WTC11 (cell line): ENCODE results near the gene JUND. TPM values are rescaled to one million over a fixed set of nuclear protein-coding genes. Genes with fewer than 3 reads are reported as not detected.

Experiments
- ATAC-seq: fragments of 200-7000 bp; cut with Tn5 transposase; 2 replicates; pipeline ENCODE4 v1.10.0; 2021; ENCODE audit warnings: mild to moderate bottlenecking, moderate library complexity
- CTCF ChIA-PET: fragments of 300-600 bp; sonication (Branson Sonifier 250); formaldehyde crosslinking; loops from one replicate; lab custom pipeline; 2021; ENCODE audit warnings: antibody characterized with exemption; lab: Charles Lee
- POLR2A ChIA-PET: fragments of 350-600 bp; sonication (Branson Sonifier 250); formaldehyde crosslinking; loops from one replicate; lab custom pipeline; 2021; ENCODE audit warnings: antibody characterized with exemption; lab: Charles Lee
- DNase-seq: peaks from one replicate; pipeline ENCODE4 v3.0.0; 2021; ENCODE audit warnings: low spot score
- H3K27ac Mint-ChIP-seq: 2 replicates; pipeline ENCODE4 v1.8.0; 2021; ENCODE audit warnings: mixed read lengths
- H3K27me3 Mint-ChIP-seq: 2 replicates; pipeline ENCODE4 v1.8.0; 2021; ENCODE audit warnings: low read depth, mild to moderate bottlenecking, moderate library complexity, mixed read lengths
- H3K36me3 Mint-ChIP-seq: 2 replicates; pipeline ENCODE4 v1.8.0; 2021; ENCODE audit warnings: mixed read lengths
- H3K4me1 Mint-ChIP-seq: 2 replicates; pipeline ENCODE4 v1.8.0; 2022; ENCODE audit warnings: mixed read lengths
- H3K4me3 Mint-ChIP-seq: 2 replicates; pipeline ENCODE4 v1.8.0; 2021; ENCODE audit warnings: mild to moderate bottlenecking, moderate library complexity, mixed read lengths
- H3K9me3 Mint-ChIP-seq: 2 replicates; pipeline ENCODE4 v1.8.0; 2021; ENCODE audit warnings: mixed read lengths
- AFF4 ChIP-seq: sonication (generic); formaldehyde crosslinking; IDR thresholded peaks from 2 replicates; pipeline ENCODE4 v1.8.1; 2023; ENCODE audit warnings: mild to moderate bottlenecking, missing genetic modification reagents, borderline replicate concordance
- ATF2 ChIP-seq: sonication (generic); formaldehyde crosslinking; IDR thresholded peaks from 2 replicates; pipeline ENCODE4 v1.8.1; 2022; ENCODE audit warnings: low read depth, missing genetic modification reagents, borderline replicate concordance
- ATF6 ChIP-seq: sonication (generic); formaldehyde crosslinking; IDR thresholded peaks from 2 replicates; pipeline ENCODE4 v1.8.1; 2023; ENCODE audit warnings: mild to moderate bottlenecking, missing genetic modification reagents
- E2F1 ChIP-seq: sonication (generic); formaldehyde crosslinking; IDR thresholded peaks from 2 replicates; pipeline ENCODE4 v1.8.0; 2022; ENCODE audit warnings: mild to moderate bottlenecking, missing genetic modification reagents
- ERG ChIP-seq: fragments of 250-450 bp; sonication (Bioruptor Pico); IDR thresholded peaks from 2 replicates; pipeline ENCODE4 v1.8.0; 2021; ENCODE audit warnings: mild to moderate bottlenecking
- FOXP1 ChIP-seq: sonication (generic); formaldehyde crosslinking; IDR thresholded peaks from 2 replicates; pipeline ENCODE4 v1.8.0; 2022; ENCODE audit warnings: missing genetic modification reagents, mild to moderate bottlenecking, moderate library complexity, borderline replicate concordance
- GTF2I ChIP-seq: fragments of 250-450 bp; sonication (Bioruptor Pico); conservative IDR thresholded peaks from 2 replicates; pipeline ENCODE4 v1.4.0; 2021; ENCODE audit warnings: mild to moderate bottlenecking
- KAT7 ChIP-seq: sonication (generic); formaldehyde crosslinking; IDR thresholded peaks from 2 replicates; pipeline ENCODE4 v1.8.1; 2023; ENCODE audit warnings: missing genetic modification reagents, mild to moderate bottlenecking, borderline replicate concordance
- MXD4 ChIP-seq: fragments of 250-450 bp; sonication (Bioruptor Pico); IDR thresholded peaks from 2 replicates; pipeline ENCODE4 v1.8.0; 2021; ENCODE audit warnings: mild to moderate bottlenecking, moderate library complexity, borderline replicate concordance
- NFE2L1 ChIP-seq: sonication (generic); formaldehyde crosslinking; IDR thresholded peaks from 2 replicates; pipeline ENCODE4 v1.8.1; 2023; ENCODE audit warnings: missing genetic modification reagents
- STAT6 ChIP-seq: sonication (generic); formaldehyde crosslinking; conservative IDR thresholded peaks from 2 replicates; pipeline ENCODE4 v1.8.1; 2023; ENCODE audit warnings: mild to moderate bottlenecking, low read depth, missing genetic modification reagents, moderate library complexity
- ZBTB21 ChIP-seq: sonication (generic); formaldehyde crosslinking; IDR thresholded peaks from 2 replicates; pipeline ENCODE4 v1.8.1; 2023; ENCODE audit warnings: mild to moderate bottlenecking, missing genetic modification reagents, borderline replicate concordance
- ZNF138 ChIP-seq: sonication (generic); formaldehyde crosslinking; conservative IDR thresholded peaks from 2 replicates; pipeline ENCODE4 v1.8.1; 2022; ENCODE audit warnings: mild to moderate bottlenecking, moderate library complexity, missing genetic modification reagents
- ZNF396 ChIP-seq: fragments of 250-450 bp; sonication (Bioruptor Pico); IDR thresholded peaks from 2 replicates; pipeline ENCODE4 v1.8.0; 2021; ENCODE audit warnings: mild to moderate bottlenecking, moderate library complexity, borderline replicate concordance
- ZNF425 ChIP-seq: fragments of 250-450 bp; sonication (Bioruptor Pico); conservative IDR thresholded peaks from 2 replicates; pipeline ENCODE4 v1.9.0; 2021; ENCODE audit warnings: mild to moderate bottlenecking
- total RNA-seq: library from RNA; stranded (reverse); gene quantifications from 3 replicates; pipeline ENCODE4 v1.2.3, GENCODE V29; 2021

The JUND gene
- total RNA-seq, 1 experiment from 2014 or later, result 121 TPM

GRCh38 chr19:18322759-18323460, 41.5 kb upstream of the JUND start, which contains the start of gene LSM4 (continued):
- TF ChIP-seq ATF6 (no peak), KAT7 (CRISPR knock-in tag) (no peak), ATF2 (no peak), AFF4 (CRISPR knock-in tag) (no peak)

- Mint-ChIP-seq H3K27me3 (no peaks in the 10 kb centered on the region; the same call in 1 of the 2 replicates), H3K9me3 (no peaks in the 10 kb centered on the region), H3K4me3 (peak overlapping the region; percentile 86), H3K4me1 (peaks cover 42% of the 10 kb centered on the region), H3K36me3 (peaks cover 21% of the 10 kb centered on the region), H3K27ac (peak overlapping the region; percentile 92)
- DNase-seq (peak; percentile 63), ATAC-seq (peak; percentile 18)
- CTCF ChIA-PET, result interaction anchor here (0.6 to 12.7 kb wide), 30 partner anchors 15 to 267 kb away, joined by 3 to 240 read pairs (median 5); partner anchors contain the start of genes GDF15, IQCN, JUND and PGPEP1
- POLR2A ChIA-PET, result interaction anchor here (0.8 to 2.2 kb wide), 7 partner anchors 13 to 574 kb away, joined by 3 to 74 read pairs (median 3); partner anchors contain the start of genes CERS1 and JUND
- no peak for TF ChIP-seq FOXP1
- TF ChIP-seq ZNF396, result no peak
- TF ChIP-seq MXD4 (CRISPR knock-in tag), result no peak
- TF ChIP-seq STAT6 (CRISPR knock-in tag), result no peak
- TF ChIP-seq ZBTB21 (CRISPR knock-in tag), result no peak
- no peak for TF ChIP-seq ZNF425 (CRISPR knock-in tag)
- no peak for TF ChIP-seq ZNF138
- no peak for TF ChIP-seq NFE2L1
- TF ChIP-seq GTF2I (CRISPR knock-in tag), result no peak
- no peak for TF ChIP-seq E2F1 (CRISPR knock-in tag)
- TF ChIP-seq ERG (CRISPR knock-in tag), result no peak
Observed at GRCh38 chr19:18322318-18322758, 40.9 kb upstream of the JUND start.
